MM.1S (cell line): ENCODE data around the gene TRIM29.

Experiments
- EZH2 ChIP-seq: fragments of 300-600 bp; sonication (generic); optimal IDR thresholded peaks from 2 replicates; pipeline ENCODE3; 2017; ENCODE audit warnings: low read depth, mild to moderate bottlenecking, antibody characterized with exemption, low read length, mixed read lengths
- EZH2phosphoT487 ChIP-seq: fragments of 300-600 bp; sonication (generic); IDR thresholded peaks from 2 replicates; pipeline ENCODE4 v1.6.1; 2018; ENCODE audit warnings: antibody characterized with exemption, low read length
- TF ChIP-seq, protein P1 (sequence below): fragments of 300-600 bp; sonication (generic); IDR thresholded peaks from 2 replicates; pipeline ENCODE4 v1.5.1; 2016; ENCODE audit warnings: antibody characterized with exemption, low read length, mixed read lengths

- TF ChIP-seq, protein P1, sequence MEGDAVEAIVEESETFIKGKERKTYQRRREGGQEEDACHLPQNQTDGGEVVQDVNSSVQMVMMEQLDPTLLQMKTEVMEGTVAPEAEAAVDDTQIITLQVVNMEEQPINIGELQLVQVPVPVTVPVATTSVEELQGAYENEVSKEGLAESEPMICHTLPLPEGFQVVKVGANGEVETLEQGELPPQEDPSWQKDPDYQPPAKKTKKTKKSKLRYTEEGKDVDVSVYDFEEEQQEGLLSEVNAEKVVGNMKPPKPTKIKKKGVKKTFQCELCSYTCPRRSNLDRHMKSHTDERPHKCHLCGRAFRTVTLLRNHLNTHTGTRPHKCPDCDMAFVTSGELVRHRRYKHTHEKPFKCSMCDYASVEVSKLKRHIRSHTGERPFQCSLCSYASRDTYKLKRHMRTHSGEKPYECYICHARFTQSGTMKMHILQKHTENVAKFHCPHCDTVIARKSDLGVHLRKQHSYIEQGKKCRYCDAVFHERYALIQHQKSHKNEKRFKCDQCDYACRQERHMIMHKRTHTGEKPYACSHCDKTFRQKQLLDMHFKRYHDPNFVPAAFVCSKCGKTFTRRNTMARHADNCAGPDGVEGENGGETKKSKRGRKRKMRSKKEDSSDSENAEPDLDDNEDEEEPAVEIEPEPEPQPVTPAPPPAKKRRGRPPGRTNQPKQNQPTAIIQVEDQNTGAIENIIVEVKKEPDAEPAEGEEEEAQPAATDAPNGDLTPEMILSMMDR = no peak
- TF ChIP-seq EZH2phosphoT487 (no peak), EZH2 (no peak)
Observed at GRCh38 chr11:120151536-120151935, 13.6 kb upstream of the TRIM29 start.
